Measurements from ENCODE around the gene AOX1. TPM values are rescaled to one million over a fixed set of nuclear protein-coding genes. Genes with fewer than 3 reads are reported as not detected.
"Not testable (repeated sequence)": the region's sequence is repeated elsewhere in the genome, so short reads cannot be mapped to it uniquely, and the experiment has no call there.

Gene AOX1
- total RNA-seq, 1 donor: not detected

DNA sequence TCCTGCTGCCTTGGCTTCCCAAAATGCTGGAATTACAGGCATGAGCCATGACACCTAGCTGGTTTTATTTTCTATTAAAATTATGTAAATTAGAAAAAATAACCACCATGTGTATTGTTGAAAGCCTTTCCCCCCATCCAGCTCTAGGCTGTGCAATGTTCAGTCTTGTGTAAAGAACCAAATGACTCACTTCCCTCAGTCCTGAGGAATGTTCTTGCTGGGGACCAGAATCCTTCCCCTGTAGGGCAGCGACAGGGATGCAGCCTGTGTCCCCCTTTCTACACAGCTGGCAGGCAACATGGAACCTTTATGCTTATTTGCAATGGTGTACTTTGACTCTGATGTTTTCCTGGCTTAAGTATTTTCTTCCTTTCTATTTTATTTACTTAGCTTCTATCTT is 29.4 kb downstream of the AOX1 start:
- H3K9me3 ChIP-seq (ENCODE audit: low read depth, low read length): no peaks in the 10 kb centered on the region

GRCh38 chr2:200616193-200616592 is 30.4 kb downstream of the AOX1 start:
- no peaks in the 10 kb centered on the region for H3K27me3 ChIP-seq (ENCODE audit: insufficient read depth, low read length)
- no peaks in the 10 kb centered on the region for H3K9me3 ChIP-seq (ENCODE audit: low read depth, low read length)
- H3K4me1 ChIP-seq (ENCODE audit: insufficient read depth, low read length): peaks cover 11% of the 10 kb centered on the region
- no peak overlapping the region for H3K4me3 ChIP-seq (ENCODE audit: low read length)

More for the DNA sequence above, 29.4 kb downstream of the AOX1 start:
- Histone ChIP-seq H3K27me3 (ENCODE audit: insufficient read depth, low read length) (no peaks in the 10 kb centered on the region), H3K4me3 (ENCODE audit: low read length) (no peak overlapping the region), H3K4me1 (ENCODE audit: insufficient read depth, low read length) (peaks cover 11% of the 10 kb centered on the region)

- no peak overlapping the region for H3K4me3 ChIP-seq (ENCODE audit: low read length)
- H3K4me1 ChIP-seq (ENCODE audit: insufficient read depth, low read length): peaks cover 11% of the 10 kb centered on the region
- no peaks in the 10 kb centered on the region for H3K27me3 ChIP-seq (ENCODE audit: insufficient read depth, low read length)
- no peaks in the 10 kb centered on the region for H3K9me3 ChIP-seq (ENCODE audit: low read depth, low read length)
These were observed 30.8 kb downstream of the AOX1 start for GRCh38 chr2:200616656-200617055.

- H3K9me3 ChIP-seq (ENCODE audit: low read depth, low read length): no peaks in the 10 kb centered on the region
- H3K4me1 ChIP-seq (ENCODE audit: insufficient read depth, low read length): peaks cover 11% of the 10 kb centered on the region
- no peak overlapping the region for H3K4me3 ChIP-seq (ENCODE audit: low read length)
- H3K27me3 ChIP-seq (ENCODE audit: insufficient read depth, low read length): no peaks in the 10 kb centered on the region
These were observed 31.6 kb downstream of the AOX1 start for GRCh38 chr2:200617156-200618053.

DNA sequence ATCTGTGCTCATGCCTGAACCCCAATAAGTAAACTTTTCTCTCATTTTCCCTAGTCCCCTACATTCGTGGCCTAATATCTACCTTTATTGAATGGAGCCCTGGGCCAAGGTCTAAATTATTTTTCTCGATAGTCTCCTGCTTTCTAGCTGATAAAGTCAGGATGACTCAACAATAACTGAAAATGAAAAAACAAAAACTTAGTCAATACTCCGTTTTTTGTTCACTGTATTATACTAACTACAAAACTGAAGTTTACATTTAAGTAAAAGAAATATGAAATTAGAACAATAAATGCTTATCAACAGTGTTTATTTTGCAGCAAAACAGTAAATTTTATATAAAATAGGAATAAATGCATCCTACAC is 32.2 kb downstream of the AOX1 start:
- Histone ChIP-seq H3K4me3 (ENCODE audit: low read length) (no peak overlapping the region), H3K27me3 (ENCODE audit: insufficient read depth, low read length) (no peaks in the 10 kb centered on the region), H3K9me3 (ENCODE audit: low read depth, low read length) (no peaks in the 10 kb centered on the region), H3K4me1 (ENCODE audit: insufficient read depth, low read length) (peaks cover 11% of the 10 kb centered on the region)

GRCh38 chr2:200618590-200619021 is 32.8 kb downstream of the AOX1 start:
- Histone ChIP-seq H3K4me1 (ENCODE audit: insufficient read depth, low read length) (peaks cover 11% of the 10 kb centered on the region), H3K27me3 (ENCODE audit: insufficient read depth, low read length) (no peaks in the 10 kb centered on the region), H3K9me3 (ENCODE audit: low read depth, low read length) (no peaks in the 10 kb centered on the region), H3K4me3 (ENCODE audit: low read length) (no peak overlapping the region)

DNA sequence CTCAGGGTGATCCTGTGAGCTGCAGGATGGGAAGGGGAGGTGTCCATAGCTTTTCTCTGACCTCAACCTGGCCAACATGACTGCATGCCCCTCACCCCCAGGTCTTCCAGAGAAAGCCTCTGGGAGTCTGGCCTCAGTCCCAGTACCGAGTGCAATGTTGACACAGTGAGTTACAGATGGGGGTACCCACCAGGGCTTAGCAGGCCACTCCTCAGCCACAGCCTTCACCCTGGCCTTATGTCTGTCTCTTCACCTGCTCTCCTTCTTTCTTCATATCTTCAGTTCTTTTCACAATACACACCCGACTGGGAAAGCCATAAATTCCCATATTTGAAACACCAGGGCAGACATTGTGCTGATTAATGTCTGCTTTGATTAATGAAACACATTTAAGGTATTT is 33.5 kb downstream of the AOX1 start:
- H3K4me3 ChIP-seq (ENCODE audit: low read length): no peak overlapping the region
- no peaks in the 10 kb centered on the region for H3K9me3 ChIP-seq (ENCODE audit: low read depth, low read length)
- H3K4me1 ChIP-seq (ENCODE audit: insufficient read depth, low read length): peaks cover 11% of the 10 kb centered on the region
- H3K27me3 ChIP-seq (ENCODE audit: insufficient read depth, low read length): no peaks in the 10 kb centered on the region

DNA sequence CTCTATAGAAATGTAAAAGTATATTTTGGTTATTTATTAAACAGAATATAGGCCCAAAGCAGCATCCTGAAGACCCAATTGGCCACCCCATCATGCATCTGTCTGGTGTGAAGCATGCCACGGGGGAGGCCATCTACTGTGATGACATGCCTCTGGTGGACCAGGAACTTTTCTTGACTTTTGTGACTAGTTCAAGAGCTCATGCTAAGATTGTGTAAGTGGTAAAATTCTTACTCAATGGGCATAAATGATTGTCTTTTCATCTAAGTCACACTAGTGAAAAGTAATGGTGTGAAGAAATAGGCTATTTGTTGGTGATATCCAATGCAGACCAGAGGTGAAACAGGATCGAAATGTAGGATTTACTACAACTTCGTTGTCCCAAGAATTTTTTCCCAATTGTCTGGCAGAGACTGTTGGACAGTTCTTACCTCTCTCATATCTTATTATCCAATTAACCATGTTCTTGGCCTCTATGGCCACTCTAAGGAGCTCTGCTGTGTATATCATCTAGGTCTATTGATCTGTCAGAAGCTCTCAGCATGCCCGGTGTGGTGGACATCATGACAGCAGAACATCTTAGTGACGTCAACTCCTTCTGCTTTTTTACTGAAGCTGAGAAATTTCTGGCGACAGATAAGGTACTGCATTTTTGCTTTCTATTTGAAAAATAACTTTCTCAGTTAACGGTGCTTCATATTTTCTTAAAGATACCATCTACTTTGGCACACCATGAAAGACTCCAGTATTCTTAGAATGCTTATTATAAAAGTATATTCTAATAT is 35.0 kb downstream of the AOX1 start:
- Histone ChIP-seq H3K27me3 (ENCODE audit: insufficient read depth, low read length) (no peaks in the 10 kb centered on the region), H3K4me3 (ENCODE audit: low read length) (no peak overlapping the region), H3K9me3 (ENCODE audit: low read depth, low read length) (no peaks in the 10 kb centered on the region), H3K4me1 (ENCODE audit: insufficient read depth, low read length) (peaks cover 4% of the 10 kb centered on the region)

- peaks cover 4% of the 10 kb centered on the region for H3K4me1 ChIP-seq (ENCODE audit: insufficient read depth, low read length)
- H3K27me3 ChIP-seq (ENCODE audit: insufficient read depth, low read length): no peaks in the 10 kb centered on the region
- no peak overlapping the region for H3K4me3 ChIP-seq (ENCODE audit: low read length)
- H3K9me3 ChIP-seq (ENCODE audit: low read depth, low read length): no peaks in the 10 kb centered on the region
These were observed 36.3 kb downstream of the AOX1 start for GRCh38 chr2:200622106-200622505.

DNA sequence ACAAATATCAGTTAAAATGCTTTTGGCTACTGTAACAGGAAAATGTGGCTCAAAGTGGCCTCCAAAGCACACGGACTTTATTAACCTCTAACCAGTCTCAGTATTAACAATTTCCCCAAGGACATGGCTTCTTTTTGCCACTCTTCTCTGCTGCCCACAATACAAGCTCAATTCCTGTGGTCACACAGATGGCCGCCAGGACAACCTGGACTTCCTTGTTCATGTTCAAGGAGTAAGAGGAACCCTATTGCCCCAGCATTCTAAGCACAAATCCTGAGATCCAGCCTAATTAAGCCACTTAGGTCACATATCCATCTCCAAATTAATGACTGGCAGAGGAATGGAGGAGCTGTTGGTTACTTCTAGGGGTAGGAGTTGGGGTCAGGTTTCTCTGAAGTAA is 38.2 kb downstream of the AOX1 start:
- Histone ChIP-seq H3K27me3 (ENCODE audit: insufficient read depth, low read length) (no peaks in the 10 kb centered on the region), H3K9me3 (ENCODE audit: low read depth, low read length) (no peaks in the 10 kb centered on the region), H3K4me1 (ENCODE audit: insufficient read depth, low read length) (no peaks in the 10 kb centered on the region), H3K4me3 (ENCODE audit: low read length) (no peak overlapping the region)

- Histone ChIP-seq H3K4me3 (ENCODE audit: low read length) (no peak overlapping the region), H3K27me3 (ENCODE audit: insufficient read depth, low read length) (no peaks in the 10 kb centered on the region), H3K9me3 (ENCODE audit: low read depth, low read length) (no peaks in the 10 kb centered on the region), H3K4me1 (ENCODE audit: insufficient read depth, low read length) (no peaks in the 10 kb centered on the region)
These were observed 38.8 kb downstream of the AOX1 start for GRCh38 chr2:200624658-200625057.

- Histone ChIP-seq H3K9me3 (ENCODE audit: low read depth, low read length) (no peaks in the 10 kb centered on the region), H3K27me3 (ENCODE audit: insufficient read depth, low read length) (no peaks in the 10 kb centered on the region), H3K4me3 (ENCODE audit: low read length) (no peak overlapping the region), H3K4me1 (ENCODE audit: insufficient read depth, low read length) (no peaks in the 10 kb centered on the region)
These were observed 39.5 kb downstream of the AOX1 start for GRCh38 chr2:200625282-200625681.

GRCh38 chr2:200625958-200626363 is 40.1 kb downstream of the AOX1 start:
- Histone ChIP-seq H3K27me3 (ENCODE audit: insufficient read depth, low read length) (no peaks in the 10 kb centered on the region), H3K4me1 (ENCODE audit: insufficient read depth, low read length) (no peaks in the 10 kb centered on the region), H3K9me3 (ENCODE audit: low read depth, low read length) (no peaks in the 10 kb centered on the region), H3K4me3 (ENCODE audit: low read length) (no peak overlapping the region)

GRCh38 chr2:200627110-200627770 is 41.4 kb downstream of the AOX1 start:
- no peaks in the 10 kb centered on the region for H3K27me3 ChIP-seq (ENCODE audit: insufficient read depth, low read length)
- H3K9me3 ChIP-seq (ENCODE audit: low read depth, low read length): no peaks in the 10 kb centered on the region
- H3K4me1 ChIP-seq (ENCODE audit: insufficient read depth, low read length): no peaks in the 10 kb centered on the region
- H3K4me3 ChIP-seq (ENCODE audit: low read length): no peak overlapping the region

- H3K4me3 ChIP-seq (ENCODE audit: low read length); H3K9me3 ChIP-seq (ENCODE audit: low read depth, low read length); H3K4me1 ChIP-seq (ENCODE audit: insufficient read depth, low read length); H3K27me3 ChIP-seq (ENCODE audit: insufficient read depth, low read length): not testable (repeated sequence)
These were observed 42.6 kb downstream of the AOX1 start for GRCh38 chr2:200628461-200628860.
